Stimulated activated CD4-positive, alpha-beta T cell treated with anti-CD3 and anti-CD28 coated beads, Interleukin-2, amount 100 ng/mL, for 24 hours (primary cell): Measurements from ENCODE around the gene RRM2.
A peak's percentile ranks its signal among the peaks of the same experiment; 100 is the strongest.
"Not testable (repeated sequence)": the region's sequence is repeated elsewhere in the genome, so short reads cannot be mapped to it uniquely, and the experiment has no call there.

Source experiments
- DNase-seq, 2 donors: peaks; one replicate each; pipeline ENCODE4 v3.0.0-alpha.2; 2020

Gene RRM2

GRCh38 chr2:10132996-10133647, 10.6 kb downstream of the RRM2 start:
- no peak for DNase-seq

GRCh38 chr2:10135296-10136089, 13.0 kb downstream of the RRM2 start:
- DNase-seq, result no peak

GRCh38 chr2:10136101-10136934, 13.8 kb downstream of the RRM2 start:
- peak in 1 of 2 donors; percentile 39 for DNase-seq

GRCh38 chr2:10137053-10137843, 14.7 kb downstream of the RRM2 start:
- peak in 1 of 2 donors; percentile 39 for DNase-seq

GRCh38 chr2:10139536-10139935, 17.0 kb downstream of the RRM2 start:
- no peak for DNase-seq

- no peak for DNase-seq
Measured at GRCh38 chr2:10140841-10141610, 18.5 kb downstream of the RRM2 start.

GRCh38 chr2:10141736-10142639, 19.4 kb downstream of the RRM2 start:
- DNase-seq, result peak; percentile 50

GRCh38 chr2:10142640-10142965, 20.1 kb downstream of the RRM2 start:
- no peak for DNase-seq

GRCh38 chr2:10144771-10145518, 22.4 kb downstream of the RRM2 start:
- DNase-seq, result no peak

- no peak for DNase-seq
Measured at GRCh38 chr2:10145519-10146357, 23.2 kb downstream of the RRM2 start.

- DNase-seq, result no peak
Measured at GRCh38 chr2:10146366-10147005, 23.9 kb downstream of the RRM2 start.

- DNase-seq, result not testable (repeated sequence)
Measured at GRCh38 chr2:10147050-10147660, 24.6 kb downstream of the RRM2 start.

- no peak for DNase-seq
Measured at GRCh38 chr2:10148268-10148667, 25.7 kb downstream of the RRM2 start.

- no peak for DNase-seq
Measured at GRCh38 chr2:10149635-10150034, 27.1 kb downstream of the RRM2 start.

- no peak for DNase-seq
Measured at GRCh38 chr2:10150436-10150835, 27.9 kb downstream of the RRM2 start.

- DNase-seq, result no peak
Measured at GRCh38 chr2:10151462-10151861, 28.9 kb downstream of the RRM2 start.

GRCh38 chr2:10157293-10157692, 34.8 kb downstream of the RRM2 start:
- no peak for DNase-seq

- no peak for DNase-seq
Measured at GRCh38 chr2:10158681-10159080, 36.1 kb downstream of the RRM2 start.
